HG03342 (cell line): ENCODE data around the gene CDX2.
A peak's percentile ranks its signal among the peaks of the same experiment; 100 is the strongest.

ENCODE experiments used
- ATAC-seq: cut with Tn5 transposase; IDR thresholded peaks from one replicate; pipeline ENCODE4 v1.9.1; 2021; ENCODE audit warnings: mild to moderate bottlenecking, moderate library complexity; ENCODE audit not compliant: unreplicated experiment

CDX2 gene

GRCh38 chr13:27933118-27933517 lies 36.0 kb downstream of the CDX2 start:
- no peak for ATAC-seq

- ATAC-seq = no peak
Observed at GRCh38 chr13:27929868-27930267, 39.2 kb downstream of the CDX2 start.

GRCh38 chr13:27928805-27929753 lies 40.0 kb downstream of the CDX2 start:
- ATAC-seq = no peak

GRCh38 chr13:27928353-27928804 lies 40.7 kb downstream of the CDX2 start:
- no peak for ATAC-seq

GRCh38 chr13:27927444-27928352 lies 41.4 kb downstream of the CDX2 start:
- ATAC-seq = no peak

GRCh38 chr13:27926644-27927434 lies 42.3 kb downstream of the CDX2 start:
- ATAC-seq = no peak

GRCh38 chr13:27925220-27925991 lies 43.7 kb downstream of the CDX2 start:
- ATAC-seq = no peak

GRCh38 chr13:27924529-27925141 lies 44.5 kb downstream of the CDX2 start:
- no peak for ATAC-seq

GRCh38 chr13:27923794-27924528 lies 45.2 kb downstream of the CDX2 start:
- no peak for ATAC-seq

GRCh38 chr13:27922883-27923612 lies 46.1 kb downstream of the CDX2 start:
- ATAC-seq = no peak

- ATAC-seq = no peak
Observed at GRCh38 chr13:27921961-27922882, 46.9 kb downstream of the CDX2 start.

- ATAC-seq = no peak
Observed at GRCh38 chr13:27921421-27921960, 47.6 kb downstream of the CDX2 start.

GRCh38 chr13:27920677-27921420 lies 48.3 kb downstream of the CDX2 start:
- no peak for ATAC-seq

- peak; percentile 62 for ATAC-seq
Observed at GRCh38 chr13:27919934-27920676, 49.0 kb downstream of the CDX2 start, which contains the start of gene PDX1. Gene PDX1 (plus strand): TSS chr13:27920000. CDS start chr13:27920139, 139 bp downstream.

- no peak for ATAC-seq
Observed at GRCh38 chr13:27919659-27919933, 49.5 kb downstream of the CDX2 start.
